ENCODE measurements around the gene KDM4C.

Gene KDM4C

DNA sequence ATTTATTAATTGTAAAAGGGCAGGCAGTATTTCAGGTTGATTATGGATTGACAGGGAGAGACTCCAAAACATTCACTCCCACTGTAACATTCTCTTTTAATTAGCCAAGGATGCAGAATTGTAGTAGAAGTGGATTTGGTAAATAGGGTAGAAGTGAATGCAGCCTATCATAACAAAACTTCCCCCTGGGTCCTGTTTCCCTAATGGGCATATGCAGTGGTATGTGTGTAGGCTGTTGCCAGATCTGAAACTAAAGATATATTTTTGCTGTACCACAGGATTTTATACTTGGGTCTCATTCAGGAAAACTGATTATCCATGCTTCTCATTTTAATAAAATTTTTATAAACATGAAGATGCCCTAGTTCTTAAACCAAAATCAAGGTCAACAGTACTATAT is 351.2 kb downstream of the KDM4C start:
- no peak for DNase-seq

- DNase-seq = no peak
Measured at GRCh38 chr9:7111413-7111812, 353.6 kb downstream of the KDM4C start.

- DNase-seq = no peak
Measured at GRCh38 chr9:7115606-7116005, 357.8 kb downstream of the KDM4C start.

DNA sequence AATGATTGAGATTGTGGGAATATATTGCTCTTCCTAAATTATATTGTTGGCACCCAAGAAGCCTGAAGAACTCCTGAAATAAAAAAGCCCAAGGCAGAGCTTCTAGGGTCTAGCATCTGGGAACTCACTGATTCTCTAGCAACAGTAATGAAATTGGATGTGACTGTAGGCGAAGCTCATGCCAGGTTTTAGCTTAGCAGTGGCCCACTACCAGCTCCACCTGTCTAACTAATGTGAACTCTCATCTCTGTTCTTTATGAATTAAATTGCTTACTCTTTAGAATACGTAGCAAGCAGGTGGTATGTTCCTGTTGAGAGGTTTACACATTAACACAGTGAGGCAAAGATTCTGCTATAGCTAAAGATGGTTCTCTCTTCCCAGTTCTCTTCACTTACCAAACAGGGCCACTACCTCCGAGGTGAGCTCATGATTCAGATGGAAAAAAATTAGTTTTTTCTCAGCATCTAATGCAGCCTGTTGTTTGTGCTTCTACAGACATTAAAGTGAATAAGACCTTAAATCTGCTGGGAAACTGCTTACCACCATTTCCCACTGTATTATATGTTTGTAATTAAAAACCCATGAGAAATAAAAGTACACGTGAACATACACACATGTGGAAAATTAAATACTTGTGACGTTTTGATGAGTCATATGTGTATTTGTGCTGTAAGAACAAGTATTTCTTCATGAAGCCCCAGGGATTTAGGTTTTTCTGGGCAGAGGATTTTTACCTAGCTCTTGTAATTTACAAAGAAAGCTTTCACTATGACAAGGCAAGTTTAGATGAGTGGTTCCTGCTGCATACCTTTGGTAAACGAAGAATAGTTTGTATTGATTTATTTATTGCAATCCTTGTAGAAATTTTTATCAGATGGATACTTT is 360.1 kb downstream of the KDM4C start:
- DNase-seq = no peak

GRCh38 chr9:7118633-7119032 is 360.9 kb downstream of the KDM4C start:
- no peak for DNase-seq

DNA sequence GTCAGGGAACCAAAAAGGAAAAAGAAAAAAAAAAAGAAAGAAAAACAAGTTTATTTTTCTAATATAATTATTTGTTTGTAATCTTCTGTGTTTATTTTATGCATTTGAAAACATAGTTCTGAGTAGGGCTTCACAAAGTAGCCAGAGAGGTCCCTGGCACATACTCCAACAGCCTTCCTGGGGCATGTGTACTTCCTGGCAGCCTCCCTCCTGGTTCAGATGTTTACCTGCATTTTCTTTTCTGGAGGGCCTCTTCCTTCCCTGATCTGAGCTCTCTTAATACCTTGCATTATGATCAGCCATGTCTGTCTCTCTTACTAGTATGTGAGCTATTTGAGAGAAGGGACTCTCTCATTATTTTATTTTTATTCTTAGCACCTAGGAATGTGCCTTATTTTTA is 361.8 kb downstream of the KDM4C start:
- no peak for DNase-seq

DNA sequence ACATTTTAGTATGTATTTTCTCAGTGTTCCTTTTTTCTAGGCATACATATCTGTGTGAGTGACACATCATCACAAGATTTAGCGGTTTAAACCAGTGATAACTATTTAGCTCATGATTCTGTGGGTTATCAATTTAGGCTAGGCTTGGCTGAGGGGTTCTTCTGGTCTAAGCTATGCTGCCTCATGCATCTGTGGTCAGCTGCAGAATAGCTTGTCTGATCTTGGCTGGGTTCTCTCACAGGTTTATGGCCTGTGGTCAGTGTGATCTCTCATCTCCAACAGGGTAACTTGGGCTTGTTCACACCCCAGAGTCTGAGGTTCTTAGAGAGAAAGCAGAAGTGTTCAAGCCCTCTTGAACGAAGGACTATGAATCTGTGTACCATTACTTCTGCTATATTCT is 363.3 kb downstream of the KDM4C start:
- peak; percentile 73 for DNase-seq

GRCh38 chr9:7121664-7122063 is 363.9 kb downstream of the KDM4C start:
- no peak for DNase-seq

- DNase-seq = no peak
Measured at GRCh38 chr9:7123743-7124142, 366.0 kb downstream of the KDM4C start.

DNA sequence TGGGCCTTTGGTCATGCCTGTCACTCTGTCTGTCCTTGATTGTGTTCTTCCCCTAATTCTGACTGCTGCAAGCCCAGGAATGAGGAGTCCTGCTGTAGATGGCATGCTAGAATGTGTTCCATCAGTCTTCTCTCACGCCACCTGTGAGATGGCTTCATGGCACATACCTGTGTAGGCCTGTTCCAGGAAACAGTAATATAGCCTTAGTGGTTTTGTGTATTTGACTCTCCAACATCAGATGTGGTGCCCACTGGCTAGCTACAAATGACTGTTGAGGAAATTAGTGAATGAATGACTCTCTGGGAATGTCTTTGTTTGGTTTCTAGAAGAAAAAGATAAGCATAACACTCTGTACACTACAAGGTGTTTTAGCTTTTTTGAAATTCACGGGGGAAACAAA is 367.5 kb downstream of the KDM4C start:
- no peak for DNase-seq

GRCh38 chr9:7129391-7129790 is 371.6 kb downstream of the KDM4C start:
- no peak for DNase-seq

DNA sequence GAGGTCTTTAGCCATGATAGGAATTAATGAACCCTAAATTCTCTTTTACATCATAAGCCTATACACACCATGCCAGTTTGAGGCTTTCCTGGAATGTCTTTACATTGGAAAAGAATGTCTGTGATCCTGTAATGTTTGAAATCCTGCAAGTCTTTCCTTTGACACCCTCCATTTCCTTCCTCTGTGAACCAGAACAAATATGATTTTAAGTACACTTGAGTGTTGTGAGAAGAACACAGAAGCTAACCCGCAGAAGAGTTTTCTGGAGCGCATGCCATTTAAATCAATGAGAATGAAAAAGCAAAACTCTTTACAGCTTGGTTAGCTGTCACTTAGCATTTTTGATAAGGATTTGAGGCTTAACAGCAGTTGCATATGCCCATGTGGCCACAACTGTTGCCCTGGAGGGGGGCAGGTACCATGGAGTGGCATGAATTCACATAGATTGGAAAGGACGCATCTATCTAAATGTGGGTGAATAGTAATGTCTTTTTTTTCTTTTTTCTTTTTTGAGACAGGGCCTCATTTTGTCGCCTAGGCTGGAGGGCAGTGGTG is 372.6 kb downstream of the KDM4C start:
- DNase-seq = peak; percentile 11

DNA sequence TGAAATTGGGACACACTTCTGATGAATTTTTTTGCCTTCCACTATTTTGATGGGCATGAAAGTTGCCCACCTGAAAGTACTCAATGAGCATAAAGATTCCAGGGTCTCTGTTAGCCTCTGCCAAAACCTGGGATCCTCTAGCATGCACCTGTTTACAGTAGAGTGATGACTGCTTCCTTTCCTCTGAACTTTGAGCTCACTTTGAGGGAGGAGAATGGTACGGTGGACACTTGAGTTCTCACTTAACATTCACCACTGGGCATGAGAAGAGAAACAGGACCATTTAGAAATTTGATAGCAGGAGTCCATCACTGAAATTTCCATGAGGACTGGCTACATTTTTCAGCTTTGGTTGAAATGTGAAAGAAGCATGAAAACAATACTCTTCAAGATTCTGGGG is 374.8 kb downstream of the KDM4C start:
- DNase-seq = no peak

DNA sequence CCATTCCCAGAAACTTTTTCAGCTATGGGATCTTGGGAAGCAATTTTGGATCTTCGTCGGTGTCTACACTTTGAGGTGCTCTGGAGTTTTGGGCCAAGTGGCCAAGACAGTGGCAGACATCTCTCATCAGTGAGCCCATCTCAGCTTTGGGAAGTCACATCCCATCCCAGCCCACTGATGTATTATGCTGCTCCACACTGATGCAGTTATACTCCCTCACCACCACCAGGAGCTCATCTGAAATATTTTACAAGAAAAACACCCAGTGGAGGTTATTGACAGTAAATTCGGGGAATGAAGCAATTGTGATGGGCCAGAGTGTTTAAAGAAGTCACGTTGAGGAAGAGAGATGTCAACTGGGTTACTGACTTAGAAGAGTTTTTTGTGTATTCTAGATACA is 378.0 kb downstream of the KDM4C start:
- no peak for DNase-seq

DNA sequence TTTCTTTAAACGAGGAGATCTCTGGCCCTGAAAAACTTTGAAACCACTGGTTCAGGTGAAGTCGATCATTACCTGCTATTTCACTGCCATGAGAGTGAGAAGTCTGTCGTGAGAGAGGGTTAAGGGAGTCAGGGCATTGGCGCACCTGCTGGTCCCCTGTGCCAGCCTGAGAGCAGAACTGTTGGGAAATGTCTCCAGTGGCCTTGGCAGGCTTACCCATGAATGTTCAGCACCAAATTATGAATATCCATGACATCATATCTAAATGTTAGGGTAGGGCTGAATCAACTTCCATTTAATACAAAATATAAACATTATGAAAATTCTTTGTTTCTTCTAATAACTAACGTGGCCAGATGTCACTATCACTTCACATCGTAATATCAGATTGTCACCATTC is 379.3 kb downstream of the KDM4C start:
- DNase-seq = no peak

DNA sequence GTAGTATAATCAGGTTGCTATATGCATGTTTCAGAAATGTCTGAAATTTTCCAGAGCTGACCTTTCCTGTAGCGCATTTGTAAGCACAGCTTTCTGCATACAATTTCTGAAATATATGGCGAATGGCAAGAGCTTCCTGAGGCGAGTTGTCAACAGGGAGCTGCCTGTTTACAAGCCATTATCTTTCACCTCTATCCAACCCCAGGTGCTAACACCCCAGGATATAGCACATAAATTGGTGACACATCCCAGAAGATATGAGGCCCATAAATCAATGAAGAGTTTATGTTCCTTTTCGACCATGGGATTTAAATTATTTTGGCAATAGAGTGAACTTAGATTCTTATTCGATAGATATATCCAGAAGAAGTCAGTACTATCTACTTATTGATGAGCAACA is 379.8 kb downstream of the KDM4C start:
- no peak for DNase-seq

DNA sequence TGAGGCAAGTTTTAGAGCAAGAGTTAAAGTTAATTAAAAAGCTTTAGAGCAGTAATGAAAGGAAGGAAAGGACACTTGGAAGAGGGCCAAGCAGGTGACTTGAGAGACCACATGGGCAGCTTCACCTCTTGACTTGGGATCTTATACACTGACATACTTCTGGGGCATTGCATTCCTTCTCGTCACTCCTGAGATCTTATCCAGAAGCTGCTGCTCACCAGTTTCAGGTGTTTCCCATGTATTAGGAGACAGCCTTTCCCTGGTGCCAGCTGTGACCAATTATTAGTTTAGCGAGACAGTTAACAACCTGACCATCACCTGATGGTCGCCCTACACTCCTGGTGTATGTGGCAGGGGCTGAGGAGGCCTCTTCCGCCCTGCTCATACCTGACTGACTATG is 382.1 kb downstream of the KDM4C start:
- DNase-seq = no peak

- DNase-seq = no peak
Measured at GRCh38 chr9:7140401-7140800, 382.6 kb downstream of the KDM4C start.

- no peak for DNase-seq
Measured at GRCh38 chr9:7143645-7144200, 385.9 kb downstream of the KDM4C start.

DNA sequence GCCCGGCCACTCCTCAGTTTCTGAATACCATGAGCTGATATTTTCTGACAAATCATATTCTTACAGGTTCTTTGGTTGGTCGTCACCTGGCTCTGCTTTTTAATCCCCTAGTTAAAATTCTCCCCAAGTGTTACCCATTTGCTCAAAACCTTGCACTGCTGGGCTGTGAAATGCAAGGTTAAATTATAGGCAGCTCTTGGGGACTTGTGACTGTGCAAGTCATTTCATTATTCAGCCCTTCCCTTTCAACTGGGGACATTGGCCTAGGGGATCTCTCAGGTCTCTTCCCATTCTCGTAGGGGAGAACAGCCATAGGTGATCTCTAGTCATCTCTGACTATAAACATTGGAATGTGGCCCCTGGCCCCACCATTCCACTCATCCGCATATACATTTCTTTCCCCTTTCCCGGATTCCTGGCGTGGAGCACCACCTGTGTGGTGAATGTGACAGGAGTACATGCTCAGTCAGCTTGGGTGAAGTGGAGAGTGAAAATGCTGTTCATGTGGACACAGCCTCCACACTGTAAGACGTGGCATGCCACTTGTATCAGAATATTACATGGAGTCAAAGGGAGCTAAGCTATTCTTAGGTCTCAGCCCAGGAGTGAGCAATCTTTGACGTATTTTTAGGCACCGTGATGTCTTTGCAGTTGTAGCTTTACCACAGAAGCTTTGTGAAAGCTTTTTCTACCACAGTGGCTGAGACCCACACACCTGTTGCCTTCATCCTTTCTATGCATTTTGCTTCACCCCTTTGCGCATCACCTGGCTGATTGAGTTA is 386.7 kb downstream of the KDM4C start:
- no peak for DNase-seq

DNA sequence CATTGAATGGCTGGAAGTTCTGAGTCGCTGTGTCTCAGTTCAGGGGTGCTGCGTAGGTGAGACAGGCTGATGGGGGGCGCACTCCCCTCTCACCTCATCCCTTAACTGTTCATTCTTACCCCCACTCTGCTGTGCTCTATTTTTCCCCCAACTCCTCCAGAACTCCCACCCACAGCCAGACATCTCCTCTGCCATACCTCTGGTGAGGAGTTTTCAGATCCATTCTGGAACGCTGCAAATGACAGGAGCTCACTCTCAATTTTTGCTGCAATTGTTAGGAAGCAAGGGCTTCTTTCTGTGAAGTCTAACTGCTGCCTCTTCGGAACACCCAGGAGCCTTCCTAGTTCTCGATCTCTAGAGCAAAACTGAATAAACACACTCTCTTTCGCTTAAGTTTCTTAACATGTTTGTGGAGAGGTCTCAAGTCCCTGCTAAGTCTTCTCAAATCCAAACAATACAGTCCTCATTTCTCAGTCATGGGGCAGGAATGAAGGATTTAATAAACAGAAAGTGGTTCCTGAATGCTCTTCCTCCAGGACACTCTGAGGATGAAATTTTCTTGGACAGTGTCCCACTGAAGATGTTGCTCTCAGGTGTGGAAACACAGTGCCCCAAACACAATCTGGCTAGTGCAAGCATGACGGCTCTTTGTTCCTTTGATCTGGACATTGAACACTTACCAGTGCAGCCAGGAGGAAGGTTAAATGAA is 387.7 kb downstream of the KDM4C start:
- no peak for DNase-seq

DNA sequence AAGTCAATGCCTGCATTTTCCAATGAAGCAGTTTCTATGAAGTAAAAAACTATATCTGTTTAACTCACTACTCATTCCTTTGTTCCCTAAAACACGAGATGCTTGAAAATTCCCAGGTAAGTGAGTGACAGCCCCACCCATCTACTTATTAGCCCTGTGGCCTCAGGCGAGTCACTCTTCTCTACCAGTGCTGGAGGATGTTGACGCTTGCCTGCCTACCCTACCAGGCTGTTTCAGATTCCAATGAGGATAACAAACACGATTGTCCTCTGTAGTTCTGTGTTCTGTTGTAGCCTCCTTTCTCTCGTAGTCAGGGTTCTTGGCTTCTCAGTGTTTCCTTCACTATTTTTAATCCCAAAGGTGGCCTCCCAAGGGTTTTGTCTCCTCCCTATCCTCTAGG is 388.8 kb downstream of the KDM4C start:
- no peak for DNase-seq

All from hematopoietic multipotent progenitor cell treated with erythropoietin and hydrocortisone succinate and interleukin-3 and kit ligand, for 8 days (in vitro differentiated cells).